Measurements from ENCODE around the gene TGFA. TPM values are rescaled to one million over a fixed set of nuclear protein-coding genes. Genes with fewer than 3 reads are reported as not detected.
A peak's percentile ranks its signal among the peaks of the same experiment; 100 is the strongest.

TGFA gene
- total RNA-seq, 1 donor from 2014 or later = 4.7 TPM

DNA sequence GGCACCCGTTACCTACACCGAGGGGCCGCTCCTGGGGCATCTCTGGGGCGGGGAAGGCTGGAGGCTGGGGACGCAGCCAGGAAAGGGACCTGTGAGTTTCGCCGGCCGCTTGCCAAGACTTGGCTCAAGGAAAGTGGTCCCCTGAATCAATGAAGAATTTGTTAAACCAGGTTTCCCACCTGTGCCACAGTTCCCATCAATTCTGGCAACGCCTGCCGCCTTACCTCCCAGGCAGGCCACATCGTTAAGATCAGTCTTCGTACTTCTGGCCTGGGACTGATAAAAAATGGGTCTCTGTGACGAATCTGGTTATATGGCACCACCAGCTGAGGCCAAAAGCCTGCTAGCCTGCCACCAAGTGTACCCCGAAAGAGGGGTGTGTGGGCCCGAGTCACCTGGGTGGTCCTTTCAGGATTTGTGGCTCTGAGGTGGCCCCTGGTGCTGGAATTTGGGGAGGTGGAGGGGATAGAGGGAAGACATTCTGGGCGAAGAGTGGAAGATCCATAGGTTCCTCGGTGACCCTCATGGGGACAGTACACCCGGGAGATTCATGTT lies 789 bp upstream of the TGFA start:
- no peak overlapping the region for H3K27ac Mint-ChIP-seq (ENCODE audit: unreplicated experiment)
- no peaks in the 10 kb centered on the region for H3K36me3 Mint-ChIP-seq (ENCODE audit: low read depth, unreplicated experiment)
- TF ChIP-seq, protein P1, sequence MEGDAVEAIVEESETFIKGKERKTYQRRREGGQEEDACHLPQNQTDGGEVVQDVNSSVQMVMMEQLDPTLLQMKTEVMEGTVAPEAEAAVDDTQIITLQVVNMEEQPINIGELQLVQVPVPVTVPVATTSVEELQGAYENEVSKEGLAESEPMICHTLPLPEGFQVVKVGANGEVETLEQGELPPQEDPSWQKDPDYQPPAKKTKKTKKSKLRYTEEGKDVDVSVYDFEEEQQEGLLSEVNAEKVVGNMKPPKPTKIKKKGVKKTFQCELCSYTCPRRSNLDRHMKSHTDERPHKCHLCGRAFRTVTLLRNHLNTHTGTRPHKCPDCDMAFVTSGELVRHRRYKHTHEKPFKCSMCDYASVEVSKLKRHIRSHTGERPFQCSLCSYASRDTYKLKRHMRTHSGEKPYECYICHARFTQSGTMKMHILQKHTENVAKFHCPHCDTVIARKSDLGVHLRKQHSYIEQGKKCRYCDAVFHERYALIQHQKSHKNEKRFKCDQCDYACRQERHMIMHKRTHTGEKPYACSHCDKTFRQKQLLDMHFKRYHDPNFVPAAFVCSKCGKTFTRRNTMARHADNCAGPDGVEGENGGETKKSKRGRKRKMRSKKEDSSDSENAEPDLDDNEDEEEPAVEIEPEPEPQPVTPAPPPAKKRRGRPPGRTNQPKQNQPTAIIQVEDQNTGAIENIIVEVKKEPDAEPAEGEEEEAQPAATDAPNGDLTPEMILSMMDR (IDR thresholded peaks at IDR 0.05; ENCODE audit: unreplicated experiment) = no peak
- H3K27me3 Mint-ChIP-seq (ENCODE audit: unreplicated experiment) = peaks cover 9% of the 10 kb centered on the region
- H3K9me3 Mint-ChIP-seq (ENCODE audit: unreplicated experiment) = no peaks in the 10 kb centered on the region
- peaks cover 37% of the 10 kb centered on the region for H3K4me1 Mint-ChIP-seq (ENCODE audit: unreplicated experiment)
- H3K4me3 Mint-ChIP-seq (ENCODE audit: unreplicated experiment) = peak overlapping the region; percentile 86
- DNase-seq (ENCODE audit: low spot score) = no peak

DNA sequence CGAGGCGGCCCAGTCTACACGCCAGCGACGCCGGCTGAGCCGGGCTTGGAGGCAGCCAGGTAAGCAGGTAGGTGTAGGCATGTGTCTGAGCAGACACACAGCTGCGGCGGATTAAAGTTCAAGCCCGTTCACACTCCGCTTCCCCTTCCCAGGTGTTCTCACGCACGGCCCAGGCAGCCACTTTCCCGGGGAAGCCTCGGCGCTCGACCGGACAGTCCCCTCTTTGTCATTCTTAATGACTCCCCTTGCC lies 367 bp downstream of the TGFA start:
- Mint-ChIP-seq H3K4me3 (ENCODE audit: unreplicated experiment) (peak overlapping the region; percentile 93), H3K4me1 (ENCODE audit: unreplicated experiment) (peaks cover 37% of the 10 kb centered on the region), H3K27me3 (ENCODE audit: unreplicated experiment) (peaks cover 9% of the 10 kb centered on the region), H3K9me3 (ENCODE audit: unreplicated experiment) (no peaks in the 10 kb centered on the region), H3K27ac (ENCODE audit: unreplicated experiment) (no peak overlapping the region), H3K36me3 (ENCODE audit: low read depth, unreplicated experiment) (no peaks in the 10 kb centered on the region)
- DNase-seq (ENCODE audit: low spot score) = peak; percentile 22
- TF ChIP-seq, protein P1 (IDR thresholded peaks at IDR 0.05; ENCODE audit: unreplicated experiment) = no peak

DNA sequence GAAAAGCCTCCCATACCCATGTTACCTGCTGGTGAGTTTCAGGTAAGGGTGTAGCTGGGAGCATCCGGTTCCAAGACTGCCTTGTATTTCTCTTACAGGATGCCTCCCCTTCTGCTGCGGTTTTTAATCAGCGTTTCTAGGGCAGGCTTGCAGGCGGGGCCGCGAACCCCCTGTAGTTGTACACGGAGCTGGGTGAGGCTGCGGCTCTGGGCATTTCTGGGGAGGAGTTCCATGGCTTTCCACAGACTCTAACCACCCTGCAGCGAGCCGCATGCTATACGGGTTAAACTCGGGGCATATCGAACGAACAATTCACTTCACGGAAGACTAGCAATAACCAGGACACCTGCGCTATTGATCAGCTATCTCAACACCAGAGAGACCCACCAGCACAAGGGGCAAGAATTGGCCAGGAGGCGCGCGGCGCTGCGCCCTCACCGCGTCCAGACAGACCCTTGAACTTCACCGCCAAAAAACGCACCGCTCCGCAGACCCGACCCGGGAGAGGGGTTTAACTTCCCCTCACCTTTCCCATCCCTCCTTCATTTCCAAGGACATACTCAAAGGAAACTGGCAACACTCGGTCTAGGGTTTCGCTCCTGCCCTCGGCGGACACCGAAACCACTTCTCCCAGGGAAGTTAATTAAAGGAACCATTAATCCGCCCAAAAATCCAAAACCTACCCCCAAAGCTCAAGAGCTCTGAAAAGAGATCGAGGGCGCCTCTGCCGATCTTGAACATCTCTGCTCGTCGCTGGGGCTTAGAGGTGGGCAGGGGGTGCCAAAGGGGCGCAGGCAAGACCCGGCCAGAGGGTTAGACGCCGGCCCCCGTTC lies 909 bp downstream of the TGFA start:
- DNase-seq (ENCODE audit: low spot score) = peak; percentile 34
- Mint-ChIP-seq H3K36me3 (ENCODE audit: low read depth, unreplicated experiment) (no peaks in the 10 kb centered on the region), H3K4me3 (ENCODE audit: unreplicated experiment) (peak overlapping the region; percentile 93), H3K9me3 (ENCODE audit: unreplicated experiment) (no peaks in the 10 kb centered on the region), H3K27ac (ENCODE audit: unreplicated experiment) (peak overlapping the region; percentile 61), H3K27me3 (ENCODE audit: unreplicated experiment) (peaks cover 9% of the 10 kb centered on the region), H3K4me1 (ENCODE audit: unreplicated experiment) (peaks cover 33% of the 10 kb centered on the region)
- TF ChIP-seq, protein P1 (IDR thresholded peaks at IDR 0.05; ENCODE audit: unreplicated experiment) = no peak

DNA sequence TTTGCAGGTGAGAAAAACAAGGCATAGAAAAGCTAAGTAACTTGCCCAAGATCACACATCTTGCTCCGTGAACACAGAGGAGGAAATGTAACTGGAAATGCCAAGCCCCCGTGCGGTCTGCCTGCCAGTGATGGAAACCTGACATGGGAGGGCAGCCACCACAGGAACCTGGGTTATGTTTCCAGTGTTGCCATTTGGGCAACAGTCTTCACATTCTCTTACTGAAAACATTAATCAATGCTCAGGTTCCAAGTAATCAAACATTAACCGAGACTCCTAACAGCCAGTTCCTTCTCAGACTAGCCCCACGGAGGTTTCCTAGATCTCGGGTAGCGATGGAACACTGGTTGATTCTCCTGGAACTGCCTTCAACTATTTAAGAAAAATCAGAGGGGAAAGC lies 2.5 kb downstream of the TGFA start:
- no peak for DNase-seq (ENCODE audit: low spot score)
- no peaks in the 10 kb centered on the region for H3K36me3 Mint-ChIP-seq (ENCODE audit: low read depth, unreplicated experiment)
- no peak overlapping the region for H3K4me3 Mint-ChIP-seq (ENCODE audit: unreplicated experiment)
- TF ChIP-seq, protein P1 (IDR thresholded peaks at IDR 0.05; ENCODE audit: unreplicated experiment) = no peak
- H3K27me3 Mint-ChIP-seq (ENCODE audit: unreplicated experiment) = peaks cover 9% of the 10 kb centered on the region
- H3K9me3 Mint-ChIP-seq (ENCODE audit: unreplicated experiment) = no peaks in the 10 kb centered on the region
- no peak overlapping the region for H3K27ac Mint-ChIP-seq (ENCODE audit: unreplicated experiment)
- peaks cover 26% of the 10 kb centered on the region for H3K4me1 Mint-ChIP-seq (ENCODE audit: unreplicated experiment)

DNA sequence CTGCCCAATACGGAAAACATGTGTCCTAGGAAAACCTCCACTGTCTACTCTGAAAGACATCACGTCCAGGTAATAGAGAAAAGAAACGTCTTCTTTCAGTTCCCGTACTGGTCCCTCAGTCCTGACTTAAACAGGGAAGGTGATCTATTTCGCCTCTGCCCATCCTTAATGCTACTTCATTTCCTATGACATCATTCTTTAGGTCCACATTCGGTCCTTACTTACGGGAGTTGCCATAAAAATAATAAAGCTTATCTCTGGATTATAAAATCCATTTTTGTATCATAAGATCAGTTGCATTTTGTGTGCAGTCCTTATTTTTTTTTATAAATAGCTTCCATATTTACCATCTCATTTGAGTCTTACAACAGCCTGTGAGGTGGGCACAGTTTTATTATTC lies 3.7 kb downstream of the TGFA start:
- no peak for DNase-seq (ENCODE audit: low spot score)
- Mint-ChIP-seq H3K9me3 (ENCODE audit: unreplicated experiment) (no peaks in the 10 kb centered on the region), H3K27ac (ENCODE audit: unreplicated experiment) (no peak overlapping the region), H3K4me3 (ENCODE audit: unreplicated experiment) (no peak overlapping the region), H3K27me3 (ENCODE audit: unreplicated experiment) (peaks cover 9% of the 10 kb centered on the region), H3K4me1 (ENCODE audit: unreplicated experiment) (peaks cover 25% of the 10 kb centered on the region), H3K36me3 (ENCODE audit: low read depth, unreplicated experiment) (no peaks in the 10 kb centered on the region)
- TF ChIP-seq, protein P1 (IDR thresholded peaks at IDR 0.05; ENCODE audit: unreplicated experiment) = no peak

Measured in endothelial cell (in vitro differentiated cells).